OCI-M1 (cell line): Measurements from ENCODE around the gene BPNT1.
"Not testable (repeated sequence)": the region's sequence is repeated elsewhere in the genome, so short reads cannot be mapped to it uniquely, and the experiment has no call there.

Source experiments
- DNase-seq: peaks from one replicate; lab custom pipeline; 2025; lab: John Stamatoyannopoulos, UW

BPNT1 gene

GRCh38 chr1:220089650-220090556 lies at the start of gene BPNT1:
BPNT1 (minus strand) TSS chr1:220089788; CDS start chr1:220079846, 9,942 bp downstream.
- DNase-seq = peak; percentile 99

DNA sequence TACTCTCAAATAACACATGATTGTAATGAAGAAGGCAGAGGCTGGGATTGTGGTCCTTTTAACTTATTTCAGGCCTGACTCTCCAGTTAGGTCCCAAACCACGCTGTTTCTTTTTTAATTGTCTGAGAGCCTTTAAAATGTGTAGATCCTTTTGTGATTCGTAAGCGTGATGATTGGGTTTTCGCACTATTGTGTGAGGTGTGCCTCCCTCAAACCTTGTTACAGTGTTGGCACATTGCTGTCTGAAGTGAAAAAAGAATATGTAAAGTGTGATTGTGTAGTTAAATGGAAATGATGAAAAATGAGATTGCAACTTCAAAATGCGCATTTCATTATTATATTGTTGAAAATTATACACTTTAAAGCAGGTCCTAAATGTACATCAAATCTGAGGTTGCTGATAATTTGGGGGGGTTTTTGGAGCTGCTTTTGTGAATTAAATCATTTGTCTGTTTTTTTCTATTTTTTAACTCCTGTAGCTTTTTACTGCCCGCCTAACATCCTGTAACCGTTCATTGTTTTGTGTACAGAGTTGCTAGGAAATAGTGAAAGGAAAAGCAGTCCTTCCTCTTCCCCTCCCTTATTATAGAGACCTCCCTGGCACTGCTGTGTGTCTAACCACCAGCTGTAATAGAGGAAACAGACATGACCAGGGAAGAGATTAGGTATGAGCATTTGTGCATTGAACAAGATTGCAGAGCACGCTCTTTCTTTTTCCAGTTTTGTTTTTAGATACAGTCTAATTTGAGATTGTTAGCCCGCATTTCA lies 47.6 kb upstream of the BPNT1 start:
- DNase-seq = no peak

GRCh38 chr1:220135755-220136154 lies 46.2 kb upstream of the BPNT1 start:
- DNase-seq = no peak

GRCh38 chr1:220129479-220130210 lies 40.1 kb upstream of the BPNT1 start:
- no peak for DNase-seq

GRCh38 chr1:220127076-220127475 lies 37.5 kb upstream of the BPNT1 start:
- no peak for DNase-seq

DNA sequence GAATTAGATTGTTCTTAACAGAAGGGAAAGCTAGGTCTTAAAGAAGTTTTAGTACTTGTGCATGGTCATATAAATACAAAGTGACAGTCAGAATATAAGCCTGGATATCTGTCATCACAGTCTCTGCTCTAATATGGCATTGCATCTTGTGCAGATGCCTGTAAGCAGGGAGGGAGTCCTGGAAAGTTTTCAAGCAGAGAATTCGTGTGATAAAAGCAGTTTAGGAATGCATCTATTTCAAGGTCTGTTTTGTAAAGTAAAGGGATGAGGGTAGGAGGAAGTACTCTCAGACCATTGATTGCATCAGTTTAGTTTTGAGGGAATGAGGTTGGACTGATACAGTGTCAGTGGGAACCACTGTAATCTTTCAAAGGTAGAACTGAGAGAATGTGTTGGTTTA lies 35.0 kb upstream of the BPNT1 start:
- DNase-seq = peak; percentile 61

DNA sequence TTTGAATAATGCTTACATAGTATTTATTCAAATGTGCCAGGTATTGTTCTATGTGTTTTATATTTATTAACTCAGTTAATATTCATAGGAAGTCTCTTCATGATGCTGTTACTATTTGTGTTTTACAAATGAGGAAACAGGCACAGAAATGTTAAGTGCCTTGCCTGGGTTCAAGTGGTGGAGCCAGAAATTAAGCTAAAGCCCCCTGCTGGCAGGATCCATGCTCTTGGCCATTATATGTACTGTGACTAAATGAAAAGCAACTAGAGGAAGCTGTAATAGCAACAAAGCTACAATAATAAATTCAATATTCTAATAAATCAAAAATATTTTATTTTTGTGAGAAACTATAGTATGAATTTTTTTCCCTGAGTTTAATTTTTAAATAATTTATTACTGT lies 34.3 kb upstream of the BPNT1 start:
- DNase-seq = peak; percentile 74

GRCh38 chr1:220123066-220123465 lies 33.5 kb upstream of the BPNT1 start:
- DNase-seq = no peak

DNA sequence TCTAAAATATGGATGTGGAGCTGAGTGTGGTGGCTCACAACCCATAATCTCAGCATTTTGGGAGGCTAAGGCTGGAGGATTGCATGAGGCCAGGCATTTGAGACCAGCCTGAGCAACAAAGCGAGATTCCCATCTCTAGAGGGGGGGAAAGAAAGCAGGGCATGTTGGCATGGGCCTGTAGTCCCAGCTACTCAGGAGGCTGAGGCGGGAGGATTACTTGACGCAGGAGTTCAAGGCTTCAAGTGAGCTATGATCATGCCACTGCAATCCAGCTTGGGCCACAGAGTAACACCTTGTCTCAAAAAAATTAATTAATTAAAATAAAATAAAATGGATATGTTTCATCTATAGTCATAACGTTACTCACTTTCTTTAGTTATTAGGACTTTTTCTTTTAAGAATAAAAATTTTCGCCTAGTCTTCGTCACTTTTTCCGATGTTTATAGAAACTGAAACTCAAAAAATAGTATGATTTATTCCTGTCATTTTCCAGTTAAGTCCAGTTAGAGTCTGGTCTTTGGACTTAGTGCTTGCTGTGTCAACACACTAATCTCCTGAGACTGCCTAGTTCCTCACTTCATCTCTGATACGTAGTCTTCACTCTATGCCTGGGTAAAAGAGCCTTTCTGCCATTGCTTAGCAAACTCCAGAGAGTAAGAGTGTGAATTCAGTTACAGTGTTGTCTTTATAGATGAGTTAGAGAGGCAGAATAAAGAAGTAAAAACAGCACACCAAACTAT lies 32.4 kb upstream of the BPNT1 start:
- DNase-seq = peak; percentile 30

- DNase-seq = peak; percentile 84
Observed at GRCh38 chr1:220119043-220119512, 29.5 kb upstream of the BPNT1 start.

DNA sequence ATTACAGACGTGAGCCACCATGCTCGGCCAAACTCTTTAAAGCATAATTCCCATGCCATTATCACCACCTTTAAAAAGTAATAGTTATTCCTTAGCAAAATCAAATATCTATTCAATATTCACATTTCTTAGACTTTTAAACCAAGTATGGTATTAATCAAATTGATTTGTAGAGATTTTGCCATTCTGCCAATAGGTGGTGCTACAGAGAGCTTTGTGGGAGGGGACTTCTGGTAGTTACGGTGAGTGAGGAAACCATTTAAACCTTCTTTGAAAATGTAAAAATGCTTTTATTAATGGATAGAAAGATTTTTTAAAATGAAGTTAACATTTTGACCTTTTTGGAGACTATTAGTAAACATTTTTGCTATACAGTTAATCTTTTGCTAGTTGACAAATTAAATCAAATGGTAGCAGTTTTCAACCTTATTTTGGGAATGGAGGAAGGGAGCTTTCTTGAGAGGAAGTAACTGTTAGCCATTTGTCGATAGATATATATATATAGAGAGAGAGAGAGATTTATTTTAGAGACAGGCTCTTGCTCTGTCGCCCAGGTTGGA lies 23.6 kb upstream of the BPNT1 start:
- peak; percentile 76 for DNase-seq

DNA sequence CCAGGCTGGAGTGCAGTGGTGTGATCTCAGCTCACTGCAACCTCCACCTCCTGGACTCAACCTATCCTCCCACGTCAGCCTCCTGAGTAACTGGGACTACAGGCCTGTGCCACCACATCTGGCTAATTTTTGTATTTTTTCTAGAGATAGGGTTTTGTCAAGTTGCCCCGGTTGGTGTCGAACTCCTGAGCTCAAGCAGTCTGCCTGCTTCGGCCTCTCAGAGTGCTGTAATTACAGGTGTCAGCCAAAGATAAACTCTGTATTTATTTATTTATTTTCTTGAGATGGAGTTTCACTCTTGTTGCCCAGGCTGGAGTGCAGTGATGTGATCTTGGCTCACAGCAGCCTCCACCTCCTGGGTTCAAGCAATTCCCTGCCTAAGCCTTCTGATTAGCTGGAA lies 23.0 kb upstream of the BPNT1 start:
- DNase-seq = not testable (repeated sequence)

DNA sequence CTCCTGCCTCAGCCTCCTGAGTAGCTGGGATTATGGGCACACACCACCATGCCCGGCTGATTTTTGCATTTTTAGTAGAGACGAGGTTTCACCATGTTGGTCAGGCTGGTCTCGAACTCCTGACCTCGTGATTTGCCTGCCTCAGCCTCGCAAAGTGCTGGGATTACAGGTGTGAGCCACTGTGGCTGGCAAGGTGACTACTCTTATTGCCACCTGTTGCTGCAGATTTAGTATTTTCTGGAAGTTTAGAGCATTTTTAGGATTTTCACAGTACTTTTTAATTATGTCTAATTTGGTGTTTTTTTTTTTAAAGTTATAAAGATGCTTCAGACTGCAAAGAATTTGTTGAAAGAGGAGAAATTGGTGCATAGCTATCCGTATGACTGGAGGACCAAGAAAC lies 20.9 kb upstream of the BPNT1 start:
- not testable (repeated sequence) for DNase-seq

DNA sequence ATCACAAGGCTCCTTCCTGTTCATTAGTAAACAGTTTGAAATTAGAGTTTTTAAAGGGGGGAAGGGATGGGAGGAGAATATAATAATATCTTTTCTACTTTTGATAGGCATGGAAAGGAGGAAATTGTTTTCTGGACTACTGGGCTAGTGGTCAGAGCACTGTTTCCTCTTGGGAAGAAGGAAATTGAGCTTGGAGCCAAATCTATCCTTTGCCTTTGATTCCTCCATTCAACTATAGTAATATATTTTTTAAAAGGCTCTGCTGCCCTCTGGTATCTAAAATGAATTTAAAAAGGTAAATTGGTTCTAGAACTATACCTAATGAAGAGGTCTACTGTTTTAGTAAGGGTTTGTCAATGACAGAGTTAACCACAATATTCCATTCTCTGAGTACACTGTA lies 10.2 kb upstream of the BPNT1 start:
- no peak for DNase-seq

GRCh38 chr1:220094016-220094911 lies 4.7 kb upstream of the BPNT1 start, which contains the start of gene IARS2:
IARS2 (plus strand) TSS chr1:220094132; CDS start chr1:220094217, 85 bp downstream.
- DNase-seq = peak; percentile 96

DNA sequence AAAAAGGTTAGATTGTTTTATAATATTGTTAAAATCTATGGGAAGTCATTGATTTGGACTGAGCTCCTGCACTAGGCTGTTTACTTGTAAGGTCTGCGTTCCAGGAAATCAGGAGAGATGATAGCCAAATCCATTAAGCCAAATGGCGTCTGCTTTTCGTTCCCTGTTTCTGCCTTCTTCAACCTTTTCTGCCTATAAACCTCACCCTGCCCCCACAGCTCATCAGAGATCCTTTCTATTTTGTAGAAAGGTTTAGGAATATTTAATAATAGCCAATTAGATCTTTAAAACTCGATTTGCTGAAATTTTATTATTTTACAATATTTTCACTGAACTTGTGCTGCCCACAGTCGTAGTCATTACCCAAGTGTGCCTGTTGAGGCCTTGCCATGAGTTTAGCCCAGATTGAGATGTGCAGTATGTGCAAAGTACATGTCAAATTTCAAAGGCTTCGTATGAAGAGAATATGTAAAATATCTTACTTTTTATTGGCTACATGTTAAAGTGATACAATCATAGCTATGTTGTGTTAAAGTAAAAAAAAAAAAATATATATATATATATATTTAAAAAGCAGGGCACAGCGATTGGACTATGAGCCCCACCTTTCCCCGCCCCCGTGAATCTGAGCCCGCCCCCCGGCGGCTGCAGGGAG lies 3.9 kb upstream of the BPNT1 start:
- DNase-seq = no peak

- DNase-seq = no peak
Observed at GRCh38 chr1:220092694-220093093, 3.1 kb upstream of the BPNT1 start.

DNA sequence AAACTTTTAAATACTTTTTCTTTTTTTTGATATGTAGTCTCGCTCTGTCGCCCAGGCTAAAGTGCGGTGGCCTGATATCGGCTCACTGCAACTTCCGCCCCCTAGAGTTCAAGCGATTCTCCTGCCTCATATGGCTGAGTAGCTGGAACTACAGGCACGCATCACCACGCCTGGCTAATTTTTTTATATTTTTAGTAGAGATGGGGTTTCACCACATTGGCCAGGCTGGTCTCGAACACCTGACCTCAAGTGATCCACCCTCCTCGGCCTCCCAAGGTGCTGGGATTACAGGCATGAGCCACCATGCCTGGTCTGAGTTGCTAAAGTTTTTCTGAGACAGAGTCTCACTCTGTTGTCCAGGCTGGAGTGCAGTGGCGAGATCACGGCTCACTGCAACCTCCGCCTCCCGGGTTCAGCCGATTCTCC lies 3.3 kb downstream of the BPNT1 start:
- DNase-seq = not testable (repeated sequence)

- DNase-seq = no peak
Observed at GRCh38 chr1:220084460-220084859, 5.1 kb downstream of the BPNT1 start.
